Keratinocyte (primary cell): ENCODE data around the gene FOXL3. TPM values are rescaled to one million over a fixed set of nuclear protein-coding genes. Genes with fewer than 3 reads are reported as not detected.

Source experiments
- DNase-seq: peaks from one replicate; pipeline ENCODE4 v3.0.0-alpha.2; 2011; ENCODE audit warnings: low read depth, missing footprints, low spot score
- FAIRE-seq: peaks from 2 replicates; lab custom pipeline; 2011; peaks lifted over from hg19 to GRCh38; lab: Jason Lieb, UNC
- H2AFZ ChIP-seq: 2 replicates; pipeline ENCODE4 v1.6.0; 2012; ENCODE audit warnings: low read length, control low read depth, inconsistent platforms; ENCODE audit not compliant: control insufficient read depth
- H3K27ac ChIP-seq: 2 replicates; pipeline ENCODE4 v1.5.1; 2011; ENCODE audit warnings: low read length; ENCODE audit not compliant: control insufficient read depth, insufficient read depth
- H3K27me3 ChIP-seq: 3 replicates; pipeline ENCODE4 v1.6.0; 2011; ENCODE audit warnings: low read length; ENCODE audit not compliant: control insufficient read depth, insufficient read depth; ENCODE audit errors: extremely low read depth
- H3K36me3 ChIP-seq, 2 experiments: 2 replicates in 1 of 2; 3 replicates in 1 of 2; pipeline ENCODE4 v1.5.1; 2011; ENCODE audit warnings: low read length in 2 of 2, mild to moderate bottlenecking in 1 of 2; ENCODE audit not compliant: control insufficient read depth in 2 of 2, insufficient read depth in 2 of 2; ENCODE audit errors: extremely low read depth in 1 of 2
- H3K4me1 ChIP-seq: 3 replicates; pipeline ENCODE4 v1.5.1; 2011; ENCODE audit warnings: low read length; ENCODE audit not compliant: control insufficient read depth, insufficient read depth; ENCODE audit errors: extremely low read depth
- H3K4me2 ChIP-seq: 3 replicates; pipeline ENCODE4 v1.6.0; 2011; ENCODE audit warnings: low read depth, low read length; ENCODE audit not compliant: control insufficient read depth, insufficient read depth; ENCODE audit errors: extremely low read depth
- H3K4me3 ChIP-seq, 3 experiments: fragments of 200-600 bp in 1 of 3; sonication (generic) in 1 of 3; 2 replicates in 2 of 3; 3 replicates in 1 of 3; pipeline ENCODE4 v1.5.1; 2011 to 2016; ENCODE audit warnings: low read length in 3 of 3, mild to moderate bottlenecking in 3 of 3, control low read depth in 2 of 3, inconsistent platforms in 1 of 3, low read depth in 1 of 3, mixed read lengths in 1 of 3, mixed run types in 1 of 3, moderate library complexity in 1 of 3; ENCODE audit not compliant: control insufficient read depth in 2 of 3, insufficient read depth in 2 of 3; ENCODE audit errors: extremely low read depth in 1 of 3
- H3K79me2 ChIP-seq: 2 replicates; pipeline ENCODE4 v1.6.0; 2012; ENCODE audit warnings: low read length; ENCODE audit not compliant: control insufficient read depth, insufficient read depth
- H3K9ac ChIP-seq: 3 replicates; pipeline ENCODE4 v1.6.0; 2011; ENCODE audit warnings: low read length; ENCODE audit not compliant: control insufficient read depth, insufficient read depth; ENCODE audit errors: extremely low read depth
- H3K9me1 ChIP-seq: 3 replicates; pipeline ENCODE4 v1.6.0; 2011; ENCODE audit warnings: low read length; ENCODE audit not compliant: control insufficient read depth, insufficient read depth; ENCODE audit errors: extremely low read depth
- H3K9me3 ChIP-seq: 2 replicates; pipeline ENCODE4 v1.5.1; 2012; ENCODE audit warnings: low read depth, low read length; ENCODE audit not compliant: control insufficient read depth
- H4K20me1 ChIP-seq: 3 replicates; pipeline ENCODE4 v1.6.0; 2011; ENCODE audit warnings: low read length; ENCODE audit not compliant: control insufficient read depth, insufficient read depth; ENCODE audit errors: extremely low read depth
- CTCF ChIP-seq, 3 experiments: IDR thresholded peaks in 1 of 3; conservative IDR thresholded peaks in 1 of 3; optimal IDR thresholded peaks in 1 of 3; 2 replicates in 2 of 3; 3 replicates in 1 of 3; pipeline versions ENCODE3 to v1.5.1; 2011; ENCODE audit warnings: low read length in 3 of 3, mild to moderate bottlenecking in 3 of 3, moderate library complexity in 2 of 3, control low read depth in 1 of 3, inconsistent platforms in 1 of 3; ENCODE audit not compliant: insufficient read depth in 2 of 3; ENCODE audit errors: extremely low read depth in 1 of 3
- EZH2 ChIP-seq: IDR thresholded peaks from one replicate; pipeline ENCODE4 v1.6.1; 2012; ENCODE audit warnings: inconsistent platforms, mild to moderate bottlenecking, low read length, moderate library complexity
- dilution Hi-C: fragments of 300-500 bp; cut with MboI; formaldehyde crosslinking; loops from one replicate; pipeline ENCODE4 v1.7.0; 2020; ENCODE audit warnings: low sequenced_read_pairs; ENCODE audit not compliant: extremely low pct_ligation_motif_present
- polyA plus RNA-seq, 5 experiments: library from polyadenylated mRNA; depleted of rRNA in 3 of 5; stranded (reverse) in 3 of 5; stranded (forward) in 1 of 5; unstranded in 1 of 5; fragments of >200 nt; gene quantifications; 1 replicate in 1 of 5; 2 replicates in 3 of 5; 3 replicates in 1 of 5; pipeline versions ENCODE4 v1.2.1 to v1.2.3, GENCODE V29; 2011 to 2012; ENCODE audit warnings: missing spikeins in 2 of 5, low read depth in 1 of 5, low replicate concordance in 1 of 5

FOXL3 gene
- polyA plus RNA-seq, 1 donor (not counting 4 experiments of a cell fraction or from before 2014, with no cell fraction given) = not detected

GRCh38 chr7:302054-302992, 12.4 kb downstream of the FOXL3 start:
- no peaks in the 10 kb centered on the region for H3K4me1 ChIP-seq
- H3K36me3 ChIP-seq = no peaks in the 10 kb centered on the region
- H3K4me2 ChIP-seq = no peak overlapping the region
- peaks cover 3% of the 10 kb centered on the region for H3K9me3 ChIP-seq
- H3K27me3 ChIP-seq = no peaks in the 10 kb centered on the region
- H2AFZ ChIP-seq = no peak overlapping the region
- DNase-seq = no peak
- H3K4me3 ChIP-seq = no peak overlapping the region
- H3K9ac ChIP-seq = no peak overlapping the region
- no peaks in the 10 kb centered on the region for H3K79me2 ChIP-seq
- H3K27ac ChIP-seq = no peak overlapping the region
- no peak for FAIRE-seq
- H4K20me1 ChIP-seq = no peaks in the 10 kb centered on the region
- H3K9me1 ChIP-seq = no peaks in the 10 kb centered on the region
- dilution Hi-C loops = no loop called here
- TF ChIP-seq CTCF (optimal IDR thresholded peaks at IDR 0.05 in 1 of 3, IDR thresholded peaks at IDR 0.05 in 1 of 3, conservative IDR thresholded peaks at IDR 0.05 in 1 of 3; ENCODE audit: extremely low read depth in 1 of 3, insufficient read depth in 2 of 3, low read length in 3 of 3) (no peak), EZH2 (no peak)

GRCh38 chr7:303425-303824, 13.5 kb downstream of the FOXL3 start:
- H3K36me3 ChIP-seq = no peaks in the 10 kb centered on the region
- TF ChIP-seq EZH2 (no peak), CTCF (optimal IDR thresholded peaks at IDR 0.05 in 1 of 3, IDR thresholded peaks at IDR 0.05 in 1 of 3, conservative IDR thresholded peaks at IDR 0.05 in 1 of 3; ENCODE audit: extremely low read depth in 1 of 3, insufficient read depth in 2 of 3, low read length in 3 of 3) (no peak)
- dilution Hi-C loops = no loop called here
- no peaks in the 10 kb centered on the region for H3K9me1 ChIP-seq
- FAIRE-seq (no peak), DNase-seq (no peak)
- no peak overlapping the region for H3K4me3 ChIP-seq
- H3K9ac ChIP-seq = no peak overlapping the region
- peaks cover 5% of the 10 kb centered on the region for H3K9me3 ChIP-seq
- no peaks in the 10 kb centered on the region for H3K4me1 ChIP-seq
- H3K79me2 ChIP-seq = no peaks in the 10 kb centered on the region
- no peaks in the 10 kb centered on the region for H3K27me3 ChIP-seq
- no peak overlapping the region for H2AFZ ChIP-seq
- no peak overlapping the region for H3K4me2 ChIP-seq
- H3K27ac ChIP-seq = no peak overlapping the region
- no peaks in the 10 kb centered on the region for H4K20me1 ChIP-seq
